ENCODE data around the gene GIT2. TPM values are rescaled to one million over a fixed set of nuclear protein-coding genes. Genes with fewer than 3 reads are reported as not detected.
"Not testable (repeated sequence)": the region's sequence is repeated elsewhere in the genome, so short reads cannot be mapped to it uniquely, and the experiment has no call there.

Gene GIT2
- total RNA-seq, 4 donors from 2014 or later, result 36.8 to 52.8 (median 42.3) TPM

- WGBS, 2 donors (ENCODE audit: low coverage in 1 of 2), result 100% methylated on average over 1 of the region's 1 CpG
- TF ChIP-seq EP300 (IDR thresholded peaks at IDR 0.05) (no peak), POLR2AphosphoS5 (IDR thresholded peaks at IDR 0.05) (no peak), POLR2A (IDR thresholded peaks at IDR 0.05) (no peak)
- TF ChIP-seq, protein P1, sequence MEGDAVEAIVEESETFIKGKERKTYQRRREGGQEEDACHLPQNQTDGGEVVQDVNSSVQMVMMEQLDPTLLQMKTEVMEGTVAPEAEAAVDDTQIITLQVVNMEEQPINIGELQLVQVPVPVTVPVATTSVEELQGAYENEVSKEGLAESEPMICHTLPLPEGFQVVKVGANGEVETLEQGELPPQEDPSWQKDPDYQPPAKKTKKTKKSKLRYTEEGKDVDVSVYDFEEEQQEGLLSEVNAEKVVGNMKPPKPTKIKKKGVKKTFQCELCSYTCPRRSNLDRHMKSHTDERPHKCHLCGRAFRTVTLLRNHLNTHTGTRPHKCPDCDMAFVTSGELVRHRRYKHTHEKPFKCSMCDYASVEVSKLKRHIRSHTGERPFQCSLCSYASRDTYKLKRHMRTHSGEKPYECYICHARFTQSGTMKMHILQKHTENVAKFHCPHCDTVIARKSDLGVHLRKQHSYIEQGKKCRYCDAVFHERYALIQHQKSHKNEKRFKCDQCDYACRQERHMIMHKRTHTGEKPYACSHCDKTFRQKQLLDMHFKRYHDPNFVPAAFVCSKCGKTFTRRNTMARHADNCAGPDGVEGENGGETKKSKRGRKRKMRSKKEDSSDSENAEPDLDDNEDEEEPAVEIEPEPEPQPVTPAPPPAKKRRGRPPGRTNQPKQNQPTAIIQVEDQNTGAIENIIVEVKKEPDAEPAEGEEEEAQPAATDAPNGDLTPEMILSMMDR (IDR thresholded peaks at IDR 0.05), result no peak
These were observed 103.9 kb downstream of the GIT2 start for GRCh38 chr12:109892165-109892715.

DNA sequence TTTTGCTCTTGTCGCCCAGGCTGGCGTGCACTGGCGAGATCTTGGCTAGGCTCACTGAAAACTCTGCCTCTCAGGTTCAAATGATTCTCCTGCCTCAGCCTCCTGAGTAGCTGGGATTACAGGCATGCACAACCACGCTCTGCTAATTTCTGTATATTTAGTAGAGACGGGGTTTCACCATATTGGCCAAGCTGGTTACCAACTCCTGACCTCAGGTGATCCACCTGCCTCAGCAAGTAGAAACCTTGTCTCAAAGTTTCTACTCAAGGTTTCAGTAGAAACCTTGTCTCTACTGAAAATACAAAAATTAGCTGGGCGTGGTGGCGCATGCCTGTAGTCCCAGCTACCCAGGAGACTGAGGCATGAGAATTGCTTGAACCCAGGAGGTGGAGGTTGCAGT lies 104.4 kb downstream of the GIT2 start:
- not testable (repeated sequence) for H3K4me3 ChIP-seq, ATAC-seq, H3K4me1 ChIP-seq, H3K36me3 ChIP-seq, H3K27ac ChIP-seq, H3K9me3 ChIP-seq
- WGBS, 2 donors (ENCODE audit: low coverage in 1 of 2), result 85 to 100% methylated on average over 4 to 5 of the region's 7 CpGs
- H3K27me3 ChIP-seq, result peaks cover 27% of the 10 kb centered on the region

More at GRCh38 chr12:109892165-109892715, 103.9 kb downstream of the GIT2 start:
- no peak for ATAC-seq
- Histone ChIP-seq H3K9me3 (no peaks in the 10 kb centered on the region), H3K27ac (no peak overlapping the region), H3K4me3 (no peak overlapping the region), H3K27me3 (peaks cover 22% of the 10 kb centered on the region), H3K36me3 (no peaks in the 10 kb centered on the region), H3K4me1 (peaks cover 0 to 4% (median 0%) of the 10 kb centered on the region in 3 donors)

DNA sequence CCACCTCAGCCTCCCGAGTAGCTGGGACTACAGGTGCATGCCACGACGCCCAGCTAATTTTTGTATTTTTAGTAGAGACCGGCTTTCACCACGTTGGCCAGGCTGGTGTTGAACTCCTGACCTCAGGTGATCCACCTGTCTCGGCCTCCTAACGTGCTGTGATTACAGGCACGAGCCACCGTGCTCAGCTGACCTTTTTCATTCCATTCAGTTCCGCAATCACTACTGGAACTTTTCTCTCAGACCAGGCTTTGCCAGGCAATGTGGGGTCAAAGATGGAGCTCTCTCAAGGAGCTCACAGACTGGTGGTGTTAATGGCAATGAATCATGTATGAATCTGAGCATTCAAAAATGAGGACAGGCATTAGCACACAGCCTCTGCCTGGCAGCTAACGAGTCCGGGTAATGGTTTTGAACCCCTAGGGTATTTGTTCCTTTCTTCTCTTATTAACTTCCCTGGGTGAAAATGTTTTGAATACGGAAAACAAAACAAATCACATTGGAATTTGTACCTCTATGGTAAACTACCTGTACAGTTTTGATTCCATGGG lies 105.5 kb downstream of the GIT2 start:
- no peak for ATAC-seq
- Histone ChIP-seq H3K4me3 (no peak overlapping the region), H3K4me1 (peaks cover 0 to 4% (median 0%) of the 10 kb centered on the region in 3 donors), H3K9me3 (no peaks in the 10 kb centered on the region), H3K36me3 (no peaks in the 10 kb centered on the region), H3K27ac (no peak overlapping the region), H3K27me3 (peaks cover 34% of the 10 kb centered on the region)
- no peak for TF ChIP-seq EP300 (IDR thresholded peaks at IDR 0.05)
- no peak for TF ChIP-seq POLR2AphosphoS5 (IDR thresholded peaks at IDR 0.05)
- TF ChIP-seq POLR2A (IDR thresholded peaks at IDR 0.05), result no peak
- TF ChIP-seq, protein P1 (IDR thresholded peaks at IDR 0.05), result no peak
- 65 to 66% methylated on average over 7 to 12 of the region's 13 CpGs for WGBS, 2 donors (ENCODE audit: low coverage in 1 of 2)

DNA sequence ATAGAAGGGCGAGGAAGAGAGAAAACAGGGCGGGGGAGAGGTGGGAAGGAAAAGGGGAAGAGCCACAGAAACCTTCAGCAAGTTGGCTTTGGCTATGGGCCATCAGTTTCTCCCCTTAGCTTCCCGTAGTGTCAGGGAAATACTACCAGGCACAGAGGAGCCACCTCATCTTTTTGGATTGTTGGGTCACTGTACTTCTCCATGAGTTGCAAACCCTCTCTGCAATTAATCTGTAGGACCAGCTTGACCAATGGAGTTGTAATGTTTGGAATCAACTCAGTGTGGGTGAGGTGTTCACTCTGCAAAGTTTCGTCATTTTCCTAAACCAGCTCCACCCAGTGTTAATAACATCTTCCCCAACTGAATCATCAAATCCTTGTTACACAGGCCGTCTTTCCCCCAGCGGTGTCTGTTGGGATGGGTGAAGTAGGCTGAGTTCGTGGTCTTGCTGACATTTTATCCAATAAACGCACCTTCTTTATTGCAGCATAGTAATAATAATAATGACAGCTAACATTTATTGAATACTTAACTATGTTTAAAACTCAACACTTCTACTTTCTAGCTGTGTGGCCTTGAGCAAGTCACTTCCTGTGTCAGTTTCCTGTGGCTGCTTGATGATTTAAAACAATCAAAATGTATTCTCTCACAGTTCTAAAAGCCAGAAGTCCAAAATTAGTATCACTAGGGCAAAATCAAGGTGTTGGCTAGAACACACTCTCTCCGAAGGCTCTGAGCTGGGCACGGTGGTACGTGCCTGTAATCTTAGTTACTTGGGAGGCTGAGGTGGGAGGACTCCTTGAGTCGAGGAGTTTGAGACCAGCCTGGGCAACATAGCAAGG lies 107.8 kb downstream of the GIT2 start:
- Histone ChIP-seq H3K4me3 (no peak overlapping the region), H3K4me1 (peaks cover 0 to 4% (median 0%) of the 10 kb centered on the region in 3 donors), H3K27ac (peak overlapping the region in 3 of 4 donors; percentile 41 to 68 (median 62)), H3K36me3 (no peaks in the 10 kb centered on the region), H3K9me3 (no peaks in the 10 kb centered on the region), H3K27me3 (peaks cover 41% of the 10 kb centered on the region)
- peak; percentile 92 for ATAC-seq
- TF ChIP-seq POLR2A (IDR thresholded peaks at IDR 0.05) (no peak), EP300 (IDR thresholded peaks at IDR 0.05) (no peak), POLR2AphosphoS5 (IDR thresholded peaks at IDR 0.05) (no peak)
- TF ChIP-seq, protein P1 (IDR thresholded peaks at IDR 0.05), result no peak
- 53 to 60% methylated on average over 5 to 9 of the region's 12 CpGs for WGBS, 2 donors (ENCODE audit: low coverage in 1 of 2)

GRCh38 chr12:109885616-109886015 lies 110.6 kb downstream of the GIT2 start:
- Histone ChIP-seq H3K4me1 (peaks cover 0 to 8% (median 6%) of the 10 kb centered on the region in 3 donors), H3K4me3 (no peak overlapping the region), H3K36me3 (no peaks in the 10 kb centered on the region), H3K27me3 (peaks cover 30% of the 10 kb centered on the region), H3K27ac (no peak overlapping the region), H3K9me3 (no peaks in the 10 kb centered on the region)
- no peak for ATAC-seq
- TF ChIP-seq POLR2AphosphoS5 (IDR thresholded peaks at IDR 0.05) (no peak), EP300 (IDR thresholded peaks at IDR 0.05) (no peak), POLR2A (IDR thresholded peaks at IDR 0.05) (no peak)
- TF ChIP-seq, protein P1 (IDR thresholded peaks at IDR 0.05), result no peak
- WGBS, 2 donors (ENCODE audit: low coverage in 1 of 2), result 73 to 87% methylated on average over 3 to 7 of the region's 10 CpGs
